Smooth muscle cell (in vitro differentiated cells): ENCODE measurements around the gene MCCD1. TPM values are rescaled to one million over a fixed set of nuclear protein-coding genes. Genes with fewer than 3 reads are reported as not detected.

Source experiments
- DNase-seq: peaks from one replicate; lab custom pipeline; 2025; ENCODE audit not compliant: unreplicated experiment; lab: John Stamatoyannopoulos, UW
- H2AFZ ChIP-seq: fragments of 200-600 bp; sonication (generic); 2 replicates; pipeline ENCODE4 v1.6.0; 2016; ENCODE audit warnings: antibody characterized with exemption, low read depth, mild to moderate bottlenecking
- H3F3A ChIP-seq: fragments of 200-600 bp; sonication (generic); 2 replicates; pipeline ENCODE4 v1.6.0; 2017; ENCODE audit warnings: antibody characterized with exemption, low read depth
- H3K27ac ChIP-seq: fragments of 200-600 bp; sonication (generic); 2 replicates; pipeline ENCODE4 v1.5.1; 2016; ENCODE audit warnings: low read depth, mild to moderate bottlenecking
- H3K27me3 ChIP-seq: fragments of 200-600 bp; sonication (generic); 2 replicates; pipeline ENCODE4 v1.6.1; 2016; ENCODE audit warnings: low read depth, mild to moderate bottlenecking
- H3K36me3 ChIP-seq: fragments of 200-600 bp; sonication (generic); 2 replicates; pipeline ENCODE4 v1.5.1; 2016; ENCODE audit warnings: low read depth
- H3K4me1 ChIP-seq: fragments of 200-600 bp; sonication (generic); 2 replicates; pipeline ENCODE4 v1.5.1; 2016; ENCODE audit warnings: low read depth
- H3K4me2 ChIP-seq: fragments of 200-600 bp; sonication (generic); 2 replicates; pipeline ENCODE4 v1.6.0; 2016; ENCODE audit warnings: mild to moderate bottlenecking
- H3K4me3 ChIP-seq: fragments of 200-600 bp; sonication (generic); 2 replicates; pipeline ENCODE4 v1.5.1; 2016; ENCODE audit warnings: mild to moderate bottlenecking
- H3K79me2 ChIP-seq: fragments of 200-600 bp; sonication (generic); 2 replicates; pipeline ENCODE4 v1.6.0; 2016; ENCODE audit warnings: low read depth, mild to moderate bottlenecking
- H3K9ac ChIP-seq: fragments of 200-600 bp; sonication (generic); 2 replicates; pipeline ENCODE4 v1.6.0; 2016; ENCODE audit warnings: low read depth
- H3K9me3 ChIP-seq: fragments of 200-600 bp; sonication (generic); replicated peaks from 2 replicates; pipeline ENCODE4 v1.5.1; 2016; ENCODE audit warnings: low read depth
- H4K20me1 ChIP-seq: fragments of 200-600 bp; sonication (generic); 2 replicates; pipeline ENCODE4 v1.6.0; 2016; ENCODE audit warnings: low read depth
- CTCF ChIP-seq: fragments of 200-600 bp; sonication (generic); IDR thresholded peaks from 2 replicates; pipeline ENCODE4 v1.5.1; 2017; ENCODE audit warnings: borderline replicate concordance, mild to moderate bottlenecking, antibody characterized with exemption; ENCODE audit not compliant: insufficient read depth, poor library complexity, severe bottlenecking
- WGBS: methylation state at CpG from one replicate; pipeline ENCODE4 v1.1.7; 2016; ENCODE audit warnings: low lambda C conversion rate; 5-methylcytosine and 5-hydroxymethylcytosine counted together
- polyA plus RNA-seq: library from polyadenylated mRNA; unstranded; fragments of >200 nt; fragmentation: Nextera tagmentation; extraction: Ambion mirVana; gene quantifications from 2 replicates; pipeline ENCODE4 v1.2.1, GENCODE V29; 2016
- total RNA-seq: library from RNA; depleted of rRNA; stranded (reverse); fragments of >200 nt; gene quantifications from 2 replicates; pipeline ENCODE4 v1.2.3, GENCODE V29; 2014

The MCCD1 gene
- total and polyA plus RNA-seq, 2 experiments from 2014 or later = not detected

DNA sequence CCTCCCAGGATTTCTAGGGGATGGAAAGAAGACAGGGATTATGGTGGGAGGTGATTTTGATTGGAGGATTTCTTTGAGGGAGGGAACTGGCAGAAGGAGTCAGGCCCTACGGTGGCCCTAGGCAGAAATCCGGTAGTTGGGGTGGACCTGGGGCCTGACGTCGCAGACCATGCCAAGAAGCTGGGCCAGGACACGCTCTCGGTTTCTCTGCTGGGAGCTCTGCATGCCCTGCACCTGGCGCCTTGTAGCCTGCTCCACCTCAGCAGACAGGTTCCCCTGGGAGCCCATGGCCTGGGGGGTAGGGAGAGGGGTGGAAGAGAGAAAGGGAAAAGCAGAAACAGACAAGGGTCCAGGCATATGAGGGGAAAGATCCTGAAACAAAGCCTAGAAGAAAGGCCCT is 16.5 kb downstream of the MCCD1 start:
- no peak overlapping the region for H3K4me2 ChIP-seq
- 82% methylated on average over 7 of the region's 7 CpGs for WGBS
- no peak overlapping the region for H3K9ac ChIP-seq
- peaks cover 16% of the 10 kb centered on the region for H3K4me1 ChIP-seq
- no peak overlapping the region for H3K4me3 ChIP-seq
- DNase-seq = no peak
- H3K27me3 ChIP-seq = no peaks in the 10 kb centered on the region
- H4K20me1 ChIP-seq = peaks cover 12% of the 10 kb centered on the region
- no peak for TF ChIP-seq CTCF
- H3K9me3 ChIP-seq = no peaks in the 10 kb centered on the region
- H3K27ac ChIP-seq = no peak overlapping the region
- no peaks in the 10 kb centered on the region for H3K36me3 ChIP-seq
- H3K79me2 ChIP-seq = peaks cover 37% of the 10 kb centered on the region
- peaks cover 14% of the 10 kb centered on the region for H3F3A ChIP-seq
- H2AFZ ChIP-seq = no peak overlapping the region

DNA sequence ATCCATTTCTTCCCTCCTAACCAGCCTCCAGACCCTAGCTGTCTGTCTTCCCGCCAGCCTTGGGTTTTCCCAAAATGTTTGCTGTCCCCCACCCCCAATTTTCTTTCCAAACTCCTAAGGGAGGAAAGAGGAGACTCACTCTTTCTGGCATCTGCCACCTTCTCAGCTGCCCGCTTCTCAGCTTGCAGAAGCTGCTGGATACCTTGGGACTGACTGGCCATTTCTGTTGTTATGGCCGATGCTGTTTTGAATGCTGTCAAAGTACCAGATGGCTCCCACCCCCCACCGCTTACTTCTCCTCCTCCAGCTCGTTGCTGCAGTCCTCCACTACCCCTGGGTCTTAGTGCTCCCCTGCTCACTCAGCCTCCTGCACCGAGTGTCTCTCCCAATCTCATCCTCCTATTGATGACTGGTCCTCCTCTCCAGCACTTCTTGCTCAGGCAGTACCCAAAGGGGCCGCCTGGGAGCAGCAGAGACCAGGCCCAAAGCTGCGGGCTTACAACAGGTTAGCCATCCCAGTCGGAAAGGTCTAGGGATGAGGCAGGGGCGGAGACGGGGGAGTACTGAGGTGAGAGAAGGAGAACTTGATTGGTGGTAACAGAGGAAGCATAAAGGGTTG is 17.7 kb downstream of the MCCD1 start, which contains the start of gene ATP6V1G2:
ATP6V1G2 (minus strand) TSS at position 270 of the 619 bp plus-strand sequence; CDS start at position 221, 49 bp downstream.
- TF ChIP-seq CTCF = peak; percentile 99

DNA sequence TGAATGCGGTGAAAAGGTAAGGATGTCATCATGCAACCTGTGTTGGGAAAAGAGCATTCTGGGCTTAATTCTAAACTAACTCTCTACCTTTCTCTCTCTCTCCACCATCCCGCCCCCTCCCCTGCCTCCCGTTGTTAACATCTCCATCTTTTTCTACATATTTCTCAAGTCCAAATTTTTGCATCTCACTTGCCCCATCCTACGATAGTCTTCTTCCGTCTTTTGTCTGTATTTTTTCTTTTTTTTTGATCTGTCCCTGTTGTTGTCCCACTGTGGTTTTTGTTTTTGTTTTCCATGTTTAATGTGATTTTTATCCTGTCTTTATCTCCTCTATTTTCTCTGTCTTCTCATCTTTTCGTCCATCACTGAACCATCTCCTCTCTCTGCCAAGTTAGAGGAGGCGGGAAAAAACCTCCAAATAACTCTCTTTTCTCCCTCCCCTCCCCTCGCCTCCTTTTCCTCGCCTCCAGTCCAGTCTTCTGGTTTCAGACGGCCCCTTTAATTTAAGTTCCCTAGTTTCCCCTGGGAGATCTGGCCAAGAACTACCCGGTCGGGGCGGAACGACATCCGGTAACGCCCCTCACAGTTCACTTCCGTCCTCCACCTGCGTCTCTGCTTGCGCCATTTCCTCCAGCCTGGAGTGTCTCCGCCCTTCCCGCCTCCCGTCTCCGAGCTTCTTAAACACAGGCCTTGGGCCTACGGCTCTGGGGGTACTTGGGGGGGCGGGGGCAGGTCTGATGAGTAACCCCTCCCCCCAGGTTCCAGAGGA is 18.4 kb downstream of the MCCD1 start, which contains the start of gene NFKBIL1:
NFKBIL1 (plus strand) TSS at position 651 of the 769 bp plus-strand sequence; CDS start at position 738, 87 bp downstream.
- under 1% methylated on average over 25 of the region's 25 CpGs for WGBS
- TF ChIP-seq CTCF = no peak
- H3K4me1 ChIP-seq = peaks cover 12% of the 10 kb centered on the region

More for the DNA sequence above, 17.7 kb downstream of the MCCD1 start, which contains the start of gene ATP6V1G2:
- peak within 1 kb of the TSS; percentile 79 for H3K27ac ChIP-seq
- no peaks in the 10 kb centered on the region for H3K9me3 ChIP-seq
- H3K9ac ChIP-seq = peak within 1 kb of the TSS; percentile 85
- peak within 1 kb of the TSS; percentile 91 for H2AFZ ChIP-seq
- peaks cover 14% of the 10 kb centered on the region for H3F3A ChIP-seq
- H3K36me3 ChIP-seq = no peaks in the 10 kb centered on the region
- peaks cover 28% of the 10 kb centered on the region for H3K79me2 ChIP-seq
- H4K20me1 ChIP-seq = no peaks in the 10 kb centered on the region
- WGBS = 5% methylated on average over 11 of the region's 11 CpGs
- peak within 1 kb of the TSS; percentile 91 for H3K4me2 ChIP-seq
- peak within 1 kb of the TSS; percentile 74 for H3K4me3 ChIP-seq
- DNase-seq = peak; percentile 57
- H3K4me1 ChIP-seq = peaks cover 12% of the 10 kb centered on the region
- H3K27me3 ChIP-seq = no peaks in the 10 kb centered on the region

More for the DNA sequence above, 18.4 kb downstream of the MCCD1 start, which contains the start of gene NFKBIL1:
- Histone ChIP-seq H4K20me1 (no peaks in the 10 kb centered on the region), H3K4me3 (peak within 1 kb of the TSS; percentile 74), H3F3A (peaks cover 14% of the 10 kb centered on the region), H3K4me2 (peak within 1 kb of the TSS; percentile 91), H3K27ac (peak within 1 kb of the TSS; percentile 79), H3K9ac (peak within 1 kb of the TSS; percentile 85), H3K9me3 (no peaks in the 10 kb centered on the region), H3K27me3 (no peaks in the 10 kb centered on the region), H3K79me2 (peaks cover 32% of the 10 kb centered on the region), H3K36me3 (no peaks in the 10 kb centered on the region), H2AFZ (peak within 1 kb of the TSS; percentile 91)
- DNase-seq = peak; percentile 51
